Activated naive CD4-positive, alpha-beta T cell treated with anti-CD3 and anti-CD28 coated beads, Interleukin-2, amount 10 ng/mL, durations not matched to agents 7 days and 5 days (primary cell): ENCODE data around the gene USP27X.
A peak's percentile ranks its signal among the peaks of the same experiment; 100 is the strongest.

Source experiments
- CTCF ChIA-PET: fragments of 350-600 bp; sonication (Branson Sonifier 250); formaldehyde crosslinking; loops from one replicate; lab custom pipeline; 2021; ENCODE audit warnings: antibody characterized with exemption; lab: Charles Lee
- DNase-seq: peaks from one replicate; pipeline ENCODE4 v3.0.0-alpha.2; 2020
- H3K27ac Mint-ChIP-seq: one replicate; pipeline ENCODE4 v1.8.0; 2021; ENCODE audit warnings: mild to moderate bottlenecking, moderate library complexity, mixed read lengths
- H3K27me3 Mint-ChIP-seq: one replicate; pipeline ENCODE4 v1.8.0; 2021; ENCODE audit warnings: mild to moderate bottlenecking, mixed read lengths
- H3K36me3 Mint-ChIP-seq: one replicate; pipeline ENCODE4 v1.8.0; 2021; ENCODE audit warnings: mixed read lengths
- H3K4me1 Mint-ChIP-seq: one replicate; pipeline ENCODE4 v1.8.0; 2021; ENCODE audit warnings: mixed read lengths
- H3K4me3 Mint-ChIP-seq: one replicate; pipeline ENCODE4 v1.8.0; 2021; ENCODE audit warnings: mild to moderate bottlenecking, moderate library complexity, mixed read lengths
- H3K9me3 Mint-ChIP-seq: one replicate; pipeline ENCODE4 v1.8.0; 2021; ENCODE audit warnings: mixed read lengths

The USP27X gene

GRCh38 chrX:49878834-49879655, at the start of gene USP27X:
TSS of gene USP27X (plus strand) at chrX:49879484. CDS start at chrX:49880308, 824 bp downstream.
- H3K27ac Mint-ChIP-seq, result peak within 1 kb of the TSS; percentile 78

GRCh38 chrX:49838374-49838773, 40.9 kb upstream of the USP27X start:
- no peak overlapping the region for H3K27ac Mint-ChIP-seq
- no peak overlapping the region for H3K4me3 Mint-ChIP-seq
- peak; percentile 22 for DNase-seq
- CTCF ChIA-PET, result interaction anchor here (0.8 to 1.8 kb wide), 4 partner anchors 17 to 84 kb away, joined by 3 to 4 read pairs (median 4); no protein-coding TSS in a partner anchor
- H3K27me3 Mint-ChIP-seq, result peaks cover 6% of the 10 kb centered on the region
- no peaks in the 10 kb centered on the region for H3K36me3 Mint-ChIP-seq
- no peaks in the 10 kb centered on the region for H3K9me3 Mint-ChIP-seq
- H3K4me1 Mint-ChIP-seq, result no peaks in the 10 kb centered on the region

More at GRCh38 chrX:49878834-49879655, at the start of gene USP27X:
- no peaks in the 10 kb centered on the region for H3K9me3 Mint-ChIP-seq
- H3K36me3 Mint-ChIP-seq, result peaks cover 5% of the 10 kb centered on the region
- CTCF ChIA-PET, result interaction anchor here (1.7 to 1.9 kb wide), 2 partner anchors 41 to 43 kb away, joined by 5 to 7 read pairs; partner anchors contain the start of gene CLCN5
- no peaks in the 10 kb centered on the region for H3K27me3 Mint-ChIP-seq
- H3K4me1 Mint-ChIP-seq, result peaks cover 22% of the 10 kb centered on the region
- peak within 1 kb of the TSS; percentile 82 for H3K4me3 Mint-ChIP-seq
- DNase-seq, result peak; percentile 87

GRCh38 chrX:49840679-49841078, 38.6 kb upstream of the USP27X start:
- Mint-ChIP-seq H3K36me3 (no peaks in the 10 kb centered on the region), H3K4me1 (no peaks in the 10 kb centered on the region), H3K9me3 (no peaks in the 10 kb centered on the region), H3K4me3 (no peak overlapping the region), H3K27ac (no peak overlapping the region), H3K27me3 (peaks cover 6% of the 10 kb centered on the region)
- DNase-seq, result peak; percentile 46
- CTCF ChIA-PET, result interaction anchor here (1.5 kb wide), 1 partner anchor 78 kb away, joined by 4 read pairs; no protein-coding TSS in a partner anchor

- no peaks in the 10 kb centered on the region for H3K36me3 Mint-ChIP-seq
- H3K27ac Mint-ChIP-seq, result no peak overlapping the region
- no peak for DNase-seq
- H3K27me3 Mint-ChIP-seq, result no peaks in the 10 kb centered on the region
- no peaks in the 10 kb centered on the region for H3K9me3 Mint-ChIP-seq
- CTCF ChIA-PET, result interaction anchor here (1.3 kb wide), 1 partner anchor 76 kb away, joined by 3 read pairs; no protein-coding TSS in a partner anchor
- H3K4me3 Mint-ChIP-seq, result no peak overlapping the region
- no peaks in the 10 kb centered on the region for H3K4me1 Mint-ChIP-seq
Observed at GRCh38 chrX:49842621-49843020, 36.7 kb upstream of the USP27X start.

GRCh38 chrX:49844611-49845010, 34.7 kb upstream of the USP27X start:
- DNase-seq, result no peak
- no peaks in the 10 kb centered on the region for H3K9me3 Mint-ChIP-seq
- no peaks in the 10 kb centered on the region for H3K27me3 Mint-ChIP-seq
- no peak overlapping the region for H3K4me3 Mint-ChIP-seq
- no peaks in the 10 kb centered on the region for H3K4me1 Mint-ChIP-seq
- no peaks in the 10 kb centered on the region for H3K36me3 Mint-ChIP-seq
- CTCF ChIA-PET, result no interaction called here
- no peak overlapping the region for H3K27ac Mint-ChIP-seq

GRCh38 chrX:49845701-49846403, 33.4 kb upstream of the USP27X start:
- Mint-ChIP-seq H3K9me3 (no peaks in the 10 kb centered on the region), H3K27me3 (no peaks in the 10 kb centered on the region), H3K27ac (no peak overlapping the region), H3K4me1 (no peaks in the 10 kb centered on the region), H3K36me3 (no peaks in the 10 kb centered on the region), H3K4me3 (no peak overlapping the region)
- DNase-seq, result no peak
- CTCF ChIA-PET, result no interaction called here

- no peak for DNase-seq
- CTCF ChIA-PET, result no interaction called here
- Mint-ChIP-seq H3K4me1 (no peaks in the 10 kb centered on the region), H3K27me3 (peaks cover 1% of the 10 kb centered on the region), H3K27ac (no peak overlapping the region), H3K9me3 (no peaks in the 10 kb centered on the region), H3K36me3 (no peaks in the 10 kb centered on the region), H3K4me3 (no peak overlapping the region)
Observed at GRCh38 chrX:49846522-49846921, 32.8 kb upstream of the USP27X start.

GRCh38 chrX:49848275-49848674, 31.0 kb upstream of the USP27X start:
- Mint-ChIP-seq H3K27ac (no peak overlapping the region), H3K27me3 (peaks cover 6% of the 10 kb centered on the region), H3K4me1 (no peaks in the 10 kb centered on the region), H3K4me3 (no peak overlapping the region), H3K9me3 (no peaks in the 10 kb centered on the region), H3K36me3 (no peaks in the 10 kb centered on the region)
- DNase-seq, result no peak
- CTCF ChIA-PET, result no interaction called here

GRCh38 chrX:49850028-49850427, 29.3 kb upstream of the USP27X start:
- Mint-ChIP-seq H3K4me3 (no peak overlapping the region), H3K27me3 (peaks cover 11% of the 10 kb centered on the region), H3K36me3 (no peaks in the 10 kb centered on the region), H3K9me3 (no peaks in the 10 kb centered on the region), H3K27ac (no peak overlapping the region), H3K4me1 (no peaks in the 10 kb centered on the region)
- DNase-seq, result no peak
- CTCF ChIA-PET, result no interaction called here

- Mint-ChIP-seq H3K4me1 (no peaks in the 10 kb centered on the region), H3K9me3 (no peaks in the 10 kb centered on the region), H3K27ac (no peak overlapping the region), H3K27me3 (peaks cover 11% of the 10 kb centered on the region), H3K36me3 (no peaks in the 10 kb centered on the region), H3K4me3 (no peak overlapping the region)
- DNase-seq, result no peak
- CTCF ChIA-PET, result no interaction called here
Observed at GRCh38 chrX:49853661-49854060, 25.6 kb upstream of the USP27X start.

- no peaks in the 10 kb centered on the region for H3K36me3 Mint-ChIP-seq
- CTCF ChIA-PET, result no interaction called here
- no peak overlapping the region for H3K4me3 Mint-ChIP-seq
- no peaks in the 10 kb centered on the region for H3K9me3 Mint-ChIP-seq
- peaks cover 7% of the 10 kb centered on the region for H3K27me3 Mint-ChIP-seq
- DNase-seq, result no peak
- H3K4me1 Mint-ChIP-seq, result no peaks in the 10 kb centered on the region
- no peak overlapping the region for H3K27ac Mint-ChIP-seq
Observed at GRCh38 chrX:49856819-49857218, 22.5 kb upstream of the USP27X start.

GRCh38 chrX:49858341-49858740, 20.9 kb upstream of the USP27X start:
- CTCF ChIA-PET, result no interaction called here
- no peaks in the 10 kb centered on the region for H3K4me1 Mint-ChIP-seq
- H3K4me3 Mint-ChIP-seq, result no peak overlapping the region
- H3K36me3 Mint-ChIP-seq, result no peaks in the 10 kb centered on the region
- DNase-seq, result no peak
- H3K27ac Mint-ChIP-seq, result no peak overlapping the region
- H3K27me3 Mint-ChIP-seq, result peaks cover 5% of the 10 kb centered on the region
- H3K9me3 Mint-ChIP-seq, result no peaks in the 10 kb centered on the region

- CTCF ChIA-PET, result no interaction called here
- Mint-ChIP-seq H3K4me3 (no peak overlapping the region), H3K27me3 (no peaks in the 10 kb centered on the region), H3K27ac (no peak overlapping the region), H3K9me3 (no peaks in the 10 kb centered on the region), H3K36me3 (no peaks in the 10 kb centered on the region), H3K4me1 (no peaks in the 10 kb centered on the region)
- no peak for DNase-seq
Observed at GRCh38 chrX:49859491-49859890, 19.8 kb upstream of the USP27X start.

- Mint-ChIP-seq H3K4me1 (no peaks in the 10 kb centered on the region), H3K27ac (no peak overlapping the region), H3K36me3 (no peaks in the 10 kb centered on the region), H3K4me3 (no peak overlapping the region), H3K9me3 (no peaks in the 10 kb centered on the region), H3K27me3 (no peaks in the 10 kb centered on the region)
- CTCF ChIA-PET, result no interaction called here
- DNase-seq, result no peak
Observed at GRCh38 chrX:49860867-49861535, 18.3 kb upstream of the USP27X start.
